HCEC 1CT (cell line): ENCODE measurements around the gene DNAJC11.
A peak's percentile ranks its signal among the peaks of the same experiment; 100 is the strongest.
"Not testable (repeated sequence)": the region's sequence is repeated elsewhere in the genome, so short reads cannot be mapped to it uniquely, and the experiment has no call there.

Source experiments
- DNase-seq: peaks from one replicate; pipeline ENCODE4 v3.0.0-alpha.2; 2017

DNAJC11 gene, protein sequence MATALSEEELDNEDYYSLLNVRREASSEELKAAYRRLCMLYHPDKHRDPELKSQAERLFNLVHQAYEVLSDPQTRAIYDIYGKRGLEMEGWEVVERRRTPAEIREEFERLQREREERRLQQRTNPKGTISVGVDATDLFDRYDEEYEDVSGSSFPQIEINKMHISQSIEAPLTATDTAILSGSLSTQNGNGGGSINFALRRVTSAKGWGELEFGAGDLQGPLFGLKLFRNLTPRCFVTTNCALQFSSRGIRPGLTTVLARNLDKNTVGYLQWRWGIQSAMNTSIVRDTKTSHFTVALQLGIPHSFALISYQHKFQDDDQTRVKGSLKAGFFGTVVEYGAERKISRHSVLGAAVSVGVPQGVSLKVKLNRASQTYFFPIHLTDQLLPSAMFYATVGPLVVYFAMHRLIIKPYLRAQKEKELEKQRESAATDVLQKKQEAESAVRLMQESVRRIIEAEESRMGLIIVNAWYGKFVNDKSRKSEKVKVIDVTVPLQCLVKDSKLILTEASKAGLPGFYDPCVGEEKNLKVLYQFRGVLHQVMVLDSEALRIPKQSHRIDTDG

DNA sequence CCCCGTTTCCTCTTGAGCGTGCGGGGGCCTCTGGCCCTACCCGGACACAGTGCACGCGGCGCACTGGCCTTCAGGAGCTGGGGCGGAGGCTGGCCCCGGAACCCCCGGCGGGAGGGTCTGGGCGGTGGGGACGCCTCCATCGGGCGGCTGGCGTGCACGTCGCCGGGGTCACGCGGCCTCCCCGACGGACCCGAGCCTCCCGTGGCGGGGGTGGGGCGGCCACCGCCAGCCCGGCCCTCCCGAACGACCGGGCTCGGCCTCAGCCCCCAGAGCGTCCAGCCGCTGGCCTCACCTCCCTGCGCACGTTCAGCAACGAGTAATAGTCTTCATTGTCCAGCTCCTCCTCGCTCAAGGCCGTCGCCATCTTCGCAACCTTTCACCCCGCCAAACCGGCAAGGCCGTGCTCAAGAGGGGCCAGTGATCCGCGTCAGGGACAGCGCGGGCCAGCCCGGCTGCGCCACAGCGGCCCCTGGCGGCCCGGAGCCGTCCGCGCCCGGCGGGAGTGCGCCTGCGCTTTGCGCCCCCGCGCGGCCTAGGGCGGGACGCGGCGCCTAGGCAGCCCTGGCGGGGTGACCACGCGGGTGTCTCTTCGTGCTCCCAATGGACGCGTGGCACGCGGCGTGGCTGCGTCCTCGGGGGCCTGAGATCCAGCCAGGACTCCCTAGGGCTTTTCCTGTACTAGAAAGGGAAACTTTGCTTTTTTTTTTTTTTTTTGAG is at the start of gene DNAJC11:
TSS of gene DNAJC11 (minus strand) at position 380 of the 717 bp plus-strand sequence. CDS start at position 364, 16 bp downstream.
- peak; percentile 87 for DNase-seq

DNA sequence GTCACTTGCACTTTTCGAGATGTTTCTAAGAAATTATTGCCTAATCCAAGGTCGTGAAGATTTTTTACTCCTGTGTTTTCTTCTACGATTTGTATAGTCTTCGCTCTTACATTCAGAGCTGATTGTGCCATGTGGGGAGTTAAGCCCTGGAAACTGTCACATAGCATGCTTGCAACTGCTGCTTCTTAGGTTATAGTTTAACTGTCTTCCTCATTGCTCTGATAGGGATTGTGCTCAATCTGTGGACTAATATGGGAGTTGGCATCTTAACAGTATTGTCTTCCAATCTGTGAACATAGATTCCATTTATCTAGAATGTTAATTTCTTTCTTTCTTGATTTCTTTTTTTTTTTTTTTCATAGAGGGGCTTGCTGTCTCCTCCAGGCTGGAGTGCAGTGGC is 48.9 kb upstream of the DNAJC11 start:
- no peak for DNase-seq

DNA sequence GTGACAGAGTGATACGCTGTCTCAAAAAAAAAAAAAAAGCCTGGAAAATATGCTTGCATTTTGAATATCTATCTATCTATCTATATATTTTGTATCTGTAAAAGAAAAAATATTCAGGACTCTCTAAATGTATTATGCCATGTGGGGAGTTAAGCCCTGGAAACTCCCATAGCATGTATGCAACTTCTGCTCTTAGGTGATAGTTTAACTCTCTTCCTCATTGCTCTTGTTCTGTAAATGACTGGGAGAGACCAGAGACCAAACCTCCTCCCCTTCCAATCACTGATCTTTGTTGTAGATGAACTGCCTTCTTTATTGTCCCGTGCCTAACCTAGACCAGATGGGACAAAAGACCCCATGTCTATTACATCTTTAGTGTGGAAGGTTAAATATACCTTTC is 46.1 kb upstream of the DNAJC11 start:
- DNase-seq = no peak

DNA sequence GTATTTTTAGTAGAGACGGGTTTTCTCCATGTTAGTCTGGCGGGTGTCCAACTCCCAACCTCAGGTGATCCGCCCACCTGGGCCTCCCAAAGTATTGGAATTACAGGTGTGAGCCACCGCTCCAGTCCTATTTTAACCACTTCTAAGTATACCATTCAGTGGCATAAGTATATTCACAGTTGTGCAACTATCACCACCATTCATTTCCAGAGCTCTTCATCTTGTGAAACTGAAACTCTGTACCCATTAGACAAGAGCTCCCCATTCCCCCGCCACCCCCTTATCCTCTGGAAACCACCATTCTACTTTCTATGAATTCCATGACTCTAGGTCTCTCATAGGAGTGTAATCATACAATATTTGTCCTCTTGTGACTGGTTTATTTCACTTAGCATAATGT is 43.5 kb upstream of the DNAJC11 start:
- no peak for DNase-seq

DNA sequence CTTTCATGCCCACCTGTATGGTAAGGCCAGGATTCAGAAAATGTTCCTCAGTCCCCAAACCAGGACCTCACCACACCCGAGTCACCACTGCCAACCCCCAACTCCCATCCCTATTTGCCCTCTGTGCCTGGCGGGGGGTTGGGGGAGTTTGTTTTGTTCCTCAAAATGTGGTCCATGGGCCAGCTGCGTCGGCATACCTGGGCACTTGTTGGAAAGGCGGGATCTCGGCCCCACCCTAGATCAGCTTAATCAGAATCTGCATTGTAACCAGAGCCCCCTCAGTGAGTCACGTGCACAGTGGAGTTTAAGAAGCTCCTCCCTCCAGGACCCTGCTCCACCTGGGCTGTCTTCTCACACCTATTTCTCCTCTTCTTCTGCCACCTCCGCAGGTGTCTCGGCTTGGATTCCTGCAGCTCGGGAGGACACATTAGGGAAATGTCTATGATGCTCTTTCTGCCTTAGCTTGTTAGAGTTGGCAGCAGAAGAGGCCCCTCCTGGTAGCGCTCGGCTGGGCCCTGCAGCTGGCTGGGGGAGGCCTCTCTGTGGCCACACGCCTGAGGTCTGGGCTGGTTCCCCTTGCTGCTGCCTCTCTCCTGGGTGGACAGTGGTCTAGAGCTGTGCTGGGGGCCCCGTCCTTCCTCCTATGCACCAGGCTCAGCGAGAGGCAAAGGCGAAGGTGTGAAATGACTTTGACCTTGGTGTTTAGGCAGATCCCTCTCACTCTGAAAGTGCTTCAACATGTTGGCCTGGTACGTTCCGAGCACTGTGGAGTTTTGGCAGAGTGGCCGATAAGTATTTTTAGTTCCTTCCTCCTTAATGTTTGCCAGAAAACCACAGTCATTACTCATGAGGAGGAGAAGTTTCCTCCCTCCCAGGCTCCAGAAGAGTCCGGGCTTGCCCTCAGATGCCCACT is 41.8 kb upstream of the DNAJC11 start:
- DNase-seq = peak; percentile 79

DNA sequence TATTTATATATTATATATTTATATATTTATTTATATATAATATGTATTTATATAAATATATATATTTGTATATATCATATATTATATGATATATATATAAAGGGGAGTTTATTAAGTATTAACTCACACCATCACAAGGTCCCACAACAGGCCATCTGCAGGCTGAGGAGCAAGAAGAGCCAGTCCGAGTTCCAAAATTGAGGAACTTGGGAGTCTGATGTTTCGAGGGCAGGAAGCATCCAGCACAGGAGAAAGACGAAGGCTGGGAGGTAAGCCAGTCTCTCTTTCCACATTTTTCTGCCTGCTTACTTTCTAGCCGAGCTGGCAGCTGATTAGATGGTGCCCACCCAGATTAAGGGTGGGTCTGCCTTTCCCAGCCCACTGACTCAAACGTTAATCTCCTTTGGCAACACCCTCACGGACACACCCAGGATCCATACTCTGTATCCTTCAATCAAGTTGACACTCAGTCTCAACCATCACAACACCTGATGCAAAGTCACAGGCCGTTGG is 41.1 kb upstream of the DNAJC11 start:
- not testable (repeated sequence) for DNase-seq

DNA sequence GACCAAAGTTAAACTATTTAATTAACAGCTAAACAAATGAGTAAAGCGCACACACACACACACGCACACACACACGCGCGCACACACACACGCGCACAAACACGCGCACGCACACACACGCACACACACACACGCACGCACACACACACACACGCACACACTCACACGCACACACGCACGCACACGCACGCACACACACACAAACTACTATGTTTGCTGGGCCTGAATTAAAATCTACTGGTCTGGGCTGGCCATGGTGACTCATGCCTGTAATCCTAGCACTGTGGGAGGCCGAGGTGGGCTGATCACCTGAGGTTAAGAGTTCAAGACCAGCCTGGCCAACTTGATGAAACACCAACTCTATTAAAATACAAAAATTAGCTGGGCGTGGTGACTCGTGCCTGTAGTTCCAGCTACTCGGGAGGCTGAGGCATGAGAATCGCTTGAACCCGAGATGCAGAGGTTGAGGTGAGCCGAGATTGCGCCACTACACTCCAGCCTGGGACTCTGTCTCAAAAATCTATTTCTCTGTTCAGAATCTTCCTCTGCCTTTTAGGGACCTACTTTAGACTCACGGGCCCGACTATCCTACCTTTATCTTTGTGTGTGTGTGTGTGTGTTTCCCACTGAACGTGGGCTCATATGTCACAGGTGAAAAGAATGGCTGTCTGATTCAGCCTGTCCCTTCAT is 37.5 kb upstream of the DNAJC11 start:
- no peak for DNase-seq

DNA sequence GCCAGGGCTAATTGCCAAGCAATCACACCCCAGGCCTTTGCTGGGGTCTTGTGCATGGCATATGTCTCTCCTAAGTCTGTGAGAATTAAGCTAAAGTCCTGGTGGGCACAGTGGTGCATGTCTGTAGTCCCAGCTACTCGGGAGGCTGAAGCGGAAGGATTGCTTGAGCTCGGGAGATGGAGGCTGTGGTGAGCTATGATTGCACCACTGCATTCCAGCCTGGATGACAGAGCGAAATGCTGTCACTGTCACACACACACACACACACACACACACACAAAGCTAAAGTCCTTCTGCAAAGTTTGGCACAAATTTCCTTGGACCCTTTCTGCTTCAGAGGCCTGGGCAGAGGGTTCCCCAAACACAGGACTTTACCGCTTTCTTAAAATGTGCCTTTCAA is 31.3 kb upstream of the DNAJC11 start:
- DNase-seq = no peak

DNA sequence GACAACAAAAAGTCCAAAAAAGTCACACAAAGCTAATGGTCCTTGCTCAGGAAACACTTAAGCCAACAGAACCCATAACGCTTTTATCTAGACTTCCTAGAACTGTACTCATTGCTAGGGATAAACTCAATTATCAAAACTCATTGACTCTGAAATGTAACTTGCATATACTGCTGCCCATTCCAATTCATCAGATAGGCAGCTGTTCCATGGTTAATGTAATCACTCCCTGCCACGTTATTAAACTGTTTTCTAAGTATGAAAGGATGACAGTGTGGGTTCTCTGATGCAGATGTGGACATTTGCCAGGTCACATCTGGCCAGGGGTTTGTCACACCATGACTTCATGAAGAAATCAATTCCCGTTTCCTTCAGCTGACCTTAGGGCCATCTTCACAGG is 30.3 kb upstream of the DNAJC11 start:
- DNase-seq = no peak

DNA sequence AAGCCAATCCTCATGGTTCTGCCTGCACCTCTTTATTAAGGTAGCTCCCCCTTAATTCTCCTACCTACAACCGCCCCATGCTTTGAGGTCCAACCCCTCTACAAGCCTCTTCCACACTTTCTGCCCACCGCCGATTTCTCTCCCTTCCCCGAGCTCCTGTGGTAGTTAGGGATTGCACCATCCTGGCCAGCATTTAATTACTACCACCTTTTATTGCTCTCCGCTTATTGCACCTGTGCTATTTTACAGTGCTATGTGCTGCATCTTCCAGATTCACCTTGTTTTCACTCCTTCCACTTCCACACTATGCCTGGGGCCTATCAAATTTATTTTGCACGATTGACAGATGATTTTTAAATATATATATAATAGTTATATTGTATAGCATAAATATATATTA is 29.3 kb upstream of the DNAJC11 start:
- DNase-seq = no peak

DNA sequence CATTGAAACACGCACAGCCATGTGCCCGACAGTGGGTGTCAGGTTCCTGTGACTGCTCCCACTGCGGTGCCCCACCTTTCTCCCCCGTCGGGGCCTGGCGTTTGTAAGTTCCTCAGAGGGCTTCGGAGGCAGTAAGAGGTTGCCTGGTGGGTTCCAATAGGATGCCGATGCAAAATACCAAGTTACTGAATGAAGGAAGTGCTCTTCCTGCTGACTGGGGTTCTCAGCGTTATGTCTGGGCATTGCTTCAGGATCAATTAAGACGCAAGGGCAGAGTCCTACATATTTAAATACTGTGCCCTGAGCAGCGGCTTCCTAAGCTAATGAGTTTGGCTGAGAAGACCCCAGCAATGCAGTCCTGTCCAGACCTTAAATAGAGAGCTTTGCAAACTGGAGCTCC is 28.9 kb upstream of the DNAJC11 start:
- DNase-seq = no peak

DNA sequence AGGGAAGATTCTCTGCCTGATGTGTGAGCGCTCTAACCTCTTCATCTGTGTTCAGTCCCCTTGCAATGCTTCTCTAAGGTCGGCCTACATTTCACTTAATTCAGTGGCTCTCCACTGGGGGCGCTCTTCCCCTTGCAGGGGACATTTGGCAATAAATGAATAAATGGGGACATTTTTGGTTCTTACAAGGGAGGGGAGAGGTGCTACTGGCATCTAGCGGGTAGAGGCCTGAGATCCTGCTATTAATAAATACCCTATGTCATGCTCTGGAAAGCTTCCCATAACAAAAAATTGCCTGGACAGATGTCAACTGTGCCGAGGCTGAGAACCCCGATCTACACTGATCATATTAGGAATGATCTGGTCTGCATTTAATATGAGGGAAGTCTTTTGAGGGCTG is 25.9 kb upstream of the DNAJC11 start:
- peak; percentile 48 for DNase-seq

DNA sequence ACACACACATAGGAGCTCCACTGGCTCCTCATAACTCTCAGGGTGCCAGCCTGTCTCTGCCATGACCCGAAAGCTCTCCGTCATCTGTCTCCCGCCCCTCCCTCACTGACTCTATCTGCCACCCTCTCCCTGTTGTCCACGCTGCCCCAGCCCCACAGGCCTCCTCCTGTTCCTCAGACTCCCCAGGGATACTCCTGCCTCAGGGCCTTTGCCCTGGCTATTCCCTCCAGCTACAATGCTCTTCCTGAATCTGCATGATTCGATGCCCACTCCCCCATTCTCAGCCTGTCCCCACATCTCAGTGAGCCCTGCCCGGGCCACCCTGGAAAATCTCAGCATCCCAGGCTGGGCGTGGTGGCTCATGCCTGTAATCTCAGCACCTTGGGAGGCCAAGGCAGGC is 24.6 kb upstream of the DNAJC11 start:
- no peak for DNase-seq

DNA sequence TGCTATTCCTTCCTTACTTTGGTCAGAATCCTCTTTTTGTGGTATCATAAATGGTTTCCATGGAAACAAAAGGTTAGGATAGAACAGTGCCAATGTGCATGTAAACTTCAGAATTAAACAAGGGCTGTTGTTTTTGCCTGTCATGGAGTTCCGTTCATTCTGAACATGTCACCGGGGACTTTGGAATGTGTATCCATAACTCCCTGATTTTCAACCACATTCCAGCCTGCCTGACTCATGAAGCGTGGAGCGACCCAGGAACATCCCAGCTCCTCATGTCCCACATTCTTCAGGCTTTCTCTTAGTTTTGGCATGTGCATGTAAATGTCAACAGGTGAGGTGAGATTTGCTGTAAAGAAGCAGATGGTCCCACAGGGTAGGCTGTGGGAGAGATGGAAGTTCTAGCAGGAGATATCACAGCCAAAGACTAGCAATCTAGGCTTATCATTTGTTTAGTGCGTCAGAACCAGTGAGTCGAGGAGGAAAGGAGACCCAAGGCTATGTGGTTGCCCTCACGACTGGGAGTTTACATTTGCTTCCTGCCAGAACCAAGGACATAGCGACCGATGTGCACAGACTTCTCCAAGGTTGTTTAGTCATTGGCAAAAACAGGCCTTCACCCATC is 23.0 kb upstream of the DNAJC11 start:
- DNase-seq = peak; percentile 70

DNA sequence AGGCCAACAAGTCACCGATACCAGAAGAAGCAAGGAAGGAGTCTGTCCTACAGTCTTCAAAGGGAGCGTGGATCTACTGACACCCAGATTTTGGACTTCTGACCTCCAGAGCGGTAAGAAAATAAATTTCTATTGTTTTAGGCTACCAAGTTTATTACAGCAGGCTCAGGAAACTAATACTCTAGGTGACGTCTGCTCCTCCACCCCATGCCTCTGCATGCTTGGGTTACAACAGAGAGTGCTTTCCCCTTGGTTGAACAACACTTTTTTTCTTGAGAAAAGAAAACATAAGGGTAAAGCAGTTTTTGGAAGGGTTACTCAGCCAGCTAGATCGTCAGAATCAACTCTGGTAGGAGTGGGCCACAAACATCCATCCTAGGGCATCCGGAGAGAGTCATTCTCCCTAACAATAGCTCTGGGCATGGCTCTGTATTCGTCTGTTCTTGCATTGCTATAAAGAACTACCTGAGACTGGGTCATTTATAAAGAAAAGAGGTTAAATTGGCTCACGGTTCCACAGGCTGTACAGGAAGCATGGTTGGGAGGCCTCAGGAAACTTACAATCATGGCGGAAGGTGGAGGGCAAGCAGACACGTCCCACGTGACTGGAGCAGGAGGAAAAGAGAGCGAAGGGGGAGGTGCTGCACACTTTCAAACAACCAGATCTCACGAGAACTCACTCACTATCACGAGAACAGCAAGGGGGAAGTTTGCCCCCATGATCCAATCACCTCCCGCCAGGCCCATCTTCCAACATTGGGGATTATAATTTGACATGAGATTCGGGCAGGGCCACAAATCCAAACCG is 22.2 kb upstream of the DNAJC11 start:
- no peak for DNase-seq

DNA sequence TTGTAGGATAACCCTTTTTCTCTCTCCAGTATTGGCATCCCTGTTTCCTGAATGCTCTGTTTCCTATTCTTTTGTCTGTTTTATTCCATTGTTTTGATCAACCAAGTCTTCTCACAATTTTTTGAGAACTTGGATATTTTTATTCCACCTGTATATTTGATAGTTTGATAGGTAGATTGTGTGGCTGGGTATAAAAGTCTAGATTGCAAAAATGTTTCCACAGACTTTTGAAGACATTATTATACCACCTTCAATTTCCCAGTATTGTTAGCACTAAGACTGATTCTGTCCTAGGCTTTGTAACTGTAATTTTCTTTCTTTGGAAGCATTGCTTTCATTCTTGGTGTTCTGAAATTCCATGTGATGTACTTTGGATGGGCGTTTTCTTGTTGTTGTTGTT is 9.6 kb upstream of the DNAJC11 start:
- no peak for DNase-seq

DNA sequence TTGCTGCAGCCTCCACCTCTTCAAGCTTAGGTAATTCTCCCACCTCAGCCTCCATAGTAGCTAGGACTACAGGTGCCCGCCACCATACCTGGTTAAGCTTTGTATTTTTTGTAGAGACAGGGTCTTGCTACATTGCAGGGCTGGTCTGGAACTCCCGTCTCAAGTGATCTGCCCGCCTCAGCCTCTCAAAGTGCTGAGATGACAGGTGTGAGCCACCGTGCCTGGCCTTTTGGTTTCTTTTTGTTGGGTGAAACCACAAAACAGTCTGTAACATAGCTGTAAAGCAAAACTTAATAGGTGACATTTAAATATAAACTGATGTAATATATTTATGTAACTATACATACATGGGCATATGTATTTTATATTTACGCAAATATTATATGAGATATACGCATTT is 3.1 kb upstream of the DNAJC11 start:
- no peak for DNase-seq

DNA sequence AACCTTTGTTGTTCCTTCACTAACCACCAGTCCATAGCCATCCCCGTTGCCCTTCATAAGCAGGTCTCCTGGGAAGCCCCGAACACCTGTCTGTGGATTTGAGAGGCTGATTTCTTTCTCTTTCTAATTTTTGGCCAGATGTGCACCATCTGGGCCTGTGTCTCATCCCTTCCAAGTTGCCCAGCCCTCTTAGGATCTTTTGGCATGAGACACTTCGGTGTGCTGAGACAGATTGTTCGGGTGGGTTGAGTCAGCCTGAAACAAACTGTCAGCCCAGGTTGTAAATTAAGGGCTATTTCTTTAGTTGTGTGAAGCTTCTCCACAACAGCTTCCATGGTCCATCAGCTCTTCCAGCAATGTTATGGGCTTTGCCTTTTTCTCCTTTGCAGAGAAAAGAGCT is 1.4 kb upstream of the DNAJC11 start:
- DNase-seq = peak; percentile 29

DNA sequence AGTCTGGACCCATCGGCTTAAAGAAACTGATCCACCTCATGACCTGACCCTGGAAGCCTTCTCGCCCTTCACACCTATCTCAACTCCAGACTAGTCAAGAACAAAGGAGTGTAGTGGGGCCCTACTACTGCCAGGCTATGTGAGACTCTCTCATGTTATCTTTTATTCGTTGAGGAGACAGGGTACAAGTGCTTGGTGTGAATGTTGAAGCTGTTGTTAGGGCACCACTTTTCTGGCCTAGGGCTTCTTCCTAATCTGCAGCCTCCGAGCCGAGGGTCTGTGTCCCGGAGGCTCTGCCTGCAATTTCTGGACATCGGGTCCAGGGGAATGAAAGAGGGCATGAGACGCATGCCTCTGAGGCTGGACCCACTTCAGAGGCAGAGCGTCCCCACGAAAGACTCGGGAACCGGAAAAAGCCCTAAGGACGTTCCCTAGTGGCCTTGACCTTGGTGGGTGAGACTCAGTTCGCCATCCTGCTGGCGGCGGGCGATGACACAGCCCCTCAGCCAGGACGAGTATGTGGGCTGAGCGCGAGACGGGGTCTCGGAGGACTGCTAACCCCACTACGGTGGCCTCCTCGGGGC is 671 bp downstream of the DNAJC11 start:
- DNase-seq = no peak

DNA sequence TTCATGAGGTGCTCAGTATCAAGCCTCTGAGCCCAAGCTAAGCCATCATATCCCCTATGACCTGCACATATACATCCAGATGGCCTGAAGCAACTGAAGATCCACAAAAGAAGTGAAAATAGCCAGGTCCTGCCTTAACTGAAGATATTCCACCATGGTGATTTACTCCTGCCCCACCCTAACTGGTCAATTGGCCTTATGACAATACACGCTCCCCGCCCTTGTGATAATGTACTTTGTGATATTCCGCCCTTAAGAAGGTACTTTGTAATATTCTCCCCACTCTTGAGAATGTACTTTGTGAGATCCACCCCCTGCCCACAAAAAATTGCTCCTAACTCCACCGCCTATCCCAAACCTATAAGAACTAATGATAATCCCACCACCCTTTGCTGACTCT is 1.7 kb downstream of the DNAJC11 start:
- not testable (repeated sequence) for DNase-seq
